Panc1 (cell line): ENCODE data around the gene MAD1L1. TPM values are rescaled to one million over a fixed set of nuclear protein-coding genes. Genes with fewer than 3 reads are reported as not detected.

Experiments used
- ATAC-seq: fragments of 200-7000 bp; cut with Tn5 transposase; 2 replicates; pipeline ENCODE4 v1.9.1; 2020; ENCODE audit warnings: mild to moderate bottlenecking, moderate library complexity
- BruUV-seq: library from RNA; stranded (reverse); fragments of 400-500 nt; replicated peaks from 2 replicates; lab custom pipeline; 2021; lab: Mats Ljungman, UMichigan
- CTCF ChIA-PET: fragments of 300-600 bp; sonication (Branson Sonifier 250); formaldehyde crosslinking; loops from one replicate; lab custom pipeline; 2022; ENCODE audit warnings: antibody characterized with exemption; lab: Charles Lee
- POLR2A ChIA-PET: fragments of 300-600 bp; sonication (Branson Sonifier 250); formaldehyde crosslinking; loops from one replicate; lab custom pipeline; 2022; ENCODE audit warnings: antibody characterized with exemption; lab: Charles Lee
- DNase-seq: peaks from one replicate; pipeline ENCODE4 v3.0.0-alpha.2; 2010; ENCODE audit warnings: low read depth, low spot score
- H3K27ac ChIP-seq: 2 replicates; pipeline ENCODE4 v1.5.1; 2011; ENCODE audit warnings: mild to moderate bottlenecking, low read length, inconsistent platforms
- H3K27me3 ChIP-seq: fragments of 200-500 bp; sonication (Bioruptor generic); 2 replicates; pipeline ENCODE4 v1.6.0; 2014; ENCODE audit warnings: low read length, inconsistent platforms; ENCODE audit not compliant: control insufficient read depth, insufficient read depth
- H3K36me3 ChIP-seq: fragments of 200-500 bp; sonication (Bioruptor generic); 2 replicates; pipeline ENCODE4 v1.5.1; 2014; ENCODE audit warnings: inconsistent platforms, mild to moderate bottlenecking, low read length, moderate library complexity; ENCODE audit not compliant: control insufficient read depth, insufficient read depth
- H3K4me1 ChIP-seq: 2 replicates; pipeline ENCODE4 v1.5.1; 2011; ENCODE audit warnings: inconsistent platforms, mild to moderate bottlenecking, low read length, moderate library complexity; ENCODE audit not compliant: control insufficient read depth, insufficient read depth
- H3K4me3 ChIP-seq, 2 experiments: 2 replicates each; pipeline ENCODE4 v1.5.1; 2011 to 2012; ENCODE audit warnings: low read depth in 2 of 2, low read length in 2 of 2, mild to moderate bottlenecking in 2 of 2, inconsistent platforms in 1 of 2, moderate library complexity in 1 of 2
- H3K9me3 ChIP-seq: fragments of 200-500 bp; sonication (Bioruptor generic); 2 replicates; pipeline ENCODE4 v1.5.1; 2014; ENCODE audit warnings: low read depth, mild to moderate bottlenecking, inconsistent platforms, low read length, moderate library complexity; ENCODE audit not compliant: control insufficient read depth, insufficient read depth
- CTCF ChIP-seq: fragments of 450-650 bp; IDR thresholded peaks from 2 replicates; pipeline ENCODE4 v1.5.1; 2017; ENCODE audit warnings: mild to moderate bottlenecking
- POLR2AphosphoS5 ChIP-seq: IDR thresholded peaks from 2 replicates; pipeline ENCODE4 v1.6.1; 2012; ENCODE audit warnings: mild to moderate bottlenecking, low read depth, low read length, moderate library complexity
- REST ChIP-seq, 2 experiments: IDR thresholded peaks; 2 replicates each; pipeline ENCODE4 v1.6.1; 2011 to 2012; ENCODE audit warnings: low read depth in 2 of 2, control low read depth in 1 of 2, low read length in 1 of 2, mild to moderate bottlenecking in 1 of 2, moderate library complexity in 1 of 2; ENCODE audit not compliant: insufficient read depth in 1 of 2
- SIN3A ChIP-seq: IDR thresholded peaks from 2 replicates; pipeline ENCODE4 v1.6.1; 2012; ENCODE audit warnings: low read depth, mild to moderate bottlenecking, low read length, moderate library complexity, borderline replicate concordance; ENCODE audit not compliant: insufficient read depth
- TCF7L2 ChIP-seq: IDR thresholded peaks from 2 replicates; pipeline ENCODE4 v1.6.1; 2011; ENCODE audit warnings: mild to moderate bottlenecking, low read depth, low read length, inconsistent platforms
- in situ Hi-C: cut with HindIII; loops from 2 replicates; pipeline ENCODE4 v1.10.0; 2016; ENCODE audit warnings: low sequenced_read_pairs, low pct_unique_long_range_greater_than_20kb
- intact Hi-C: fragments of 100-400 bp; cut with micrococcal nuclease; formaldehyde crosslinking; loops from one replicate; pipeline ENCODE4 v1.10.0; 2022; ENCODE audit not compliant: unreplicated experiment
- total RNA-seq: library from RNA; stranded (reverse); gene quantifications from one replicate; pipeline ENCODE4 v1.2.1, GENCODE V29; 2021; ENCODE audit not compliant: unreplicated experiment

Gene MAD1L1
- total RNA-seq, 1 experiment from 2014 or later: 70.8 TPM

- DNase-seq: no peak
- ChIA-PET CTCF (no interaction called here), POLR2A (no interaction called here)
- H3K27ac ChIP-seq: no peak overlapping the region
- no TSS peak for BruUV-seq
- in situ Hi-C loops: no loop called here
- H3K4me3 ChIP-seq: no peak overlapping the region
- TF ChIP-seq POLR2AphosphoS5: no peak
- TF ChIP-seq TCF7L2: no peak
- no peak for TF ChIP-seq REST (IDR thresholded peaks at IDR 0.05; ENCODE audit: insufficient read depth in 1 of 2, low read depth in 2 of 2, low read length in 1 of 2)
- TF ChIP-seq CTCF: no peak
- TF ChIP-seq SIN3A: no peak
- no peaks in the 10 kb centered on the region for H3K9me3 ChIP-seq
- H3K4me1 ChIP-seq: no peaks in the 10 kb centered on the region
- no peak for ATAC-seq
- no peaks in the 10 kb centered on the region for H3K27me3 ChIP-seq
- intact Hi-C loops: no loop called here
- H3K36me3 ChIP-seq: no peaks in the 10 kb centered on the region
Observed at GRCh38 chr7:2099048-2099957, 133.4 kb downstream of the MAD1L1 start.

DNA sequence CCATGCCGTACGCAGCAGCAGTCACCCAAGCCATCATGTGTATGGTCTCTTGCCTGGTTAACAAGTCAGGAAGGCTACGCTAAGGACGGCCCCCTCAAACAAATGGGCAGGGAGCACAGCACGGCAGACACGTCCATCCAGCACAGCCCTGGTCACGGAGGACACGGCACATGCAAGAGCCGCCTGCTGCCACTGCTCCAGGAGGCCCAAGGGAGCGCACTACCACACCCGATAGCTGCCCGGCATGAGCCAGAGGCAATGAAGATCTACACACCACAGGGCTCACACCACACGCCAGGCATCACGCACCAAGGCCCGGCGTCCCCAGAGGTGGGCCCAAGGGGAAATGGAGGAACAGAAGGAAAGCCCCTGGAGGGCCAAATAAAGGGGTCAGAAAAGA, 134.2 kb downstream of the MAD1L1 start:
- DNase-seq (no peak), ATAC-seq (no peak)
- Histone ChIP-seq H3K4me3 (no peak overlapping the region), H3K9me3 (no peaks in the 10 kb centered on the region), H3K36me3 (no peaks in the 10 kb centered on the region), H3K27me3 (no peaks in the 10 kb centered on the region), H3K27ac (no peak overlapping the region), H3K4me1 (no peaks in the 10 kb centered on the region)
- ChIA-PET CTCF (no interaction called here), POLR2A (no interaction called here)
- in situ Hi-C loops (no loop called here), intact Hi-C loops (no loop called here)
- BruUV-seq: no TSS peak
- TF ChIP-seq SIN3A: no peak
- TF ChIP-seq REST (IDR thresholded peaks at IDR 0.05; ENCODE audit: insufficient read depth in 1 of 2, low read depth in 2 of 2, low read length in 1 of 2): no peak
- no peak for TF ChIP-seq POLR2AphosphoS5
- no peak for TF ChIP-seq CTCF
- TF ChIP-seq TCF7L2: no peak
